22Rv1 (cell line): Measurements from ENCODE around the gene CCDC91.
"Not testable (repeated sequence)": the region's sequence is repeated elsewhere in the genome, so short reads cannot be mapped to it uniquely, and the experiment has no call there.

ENCODE experiments used
- H3K27ac ChIP-seq: fragments of 450-650 bp; 2 replicates; pipeline ENCODE4 v1.5.1; 2017
- CTCF ChIP-seq: fragments of 450-650 bp; IDR thresholded peaks from 2 replicates; pipeline ENCODE4 v1.5.1; 2017; ENCODE audit warnings: mild to moderate bottlenecking
- ZFX ChIP-seq: fragments of 450-650 bp; IDR thresholded peaks from 2 replicates; pipeline ENCODE4 v1.6.1; 2017; ENCODE audit warnings: antibody characterized with exemption, borderline replicate concordance

CCDC91 gene

DNA sequence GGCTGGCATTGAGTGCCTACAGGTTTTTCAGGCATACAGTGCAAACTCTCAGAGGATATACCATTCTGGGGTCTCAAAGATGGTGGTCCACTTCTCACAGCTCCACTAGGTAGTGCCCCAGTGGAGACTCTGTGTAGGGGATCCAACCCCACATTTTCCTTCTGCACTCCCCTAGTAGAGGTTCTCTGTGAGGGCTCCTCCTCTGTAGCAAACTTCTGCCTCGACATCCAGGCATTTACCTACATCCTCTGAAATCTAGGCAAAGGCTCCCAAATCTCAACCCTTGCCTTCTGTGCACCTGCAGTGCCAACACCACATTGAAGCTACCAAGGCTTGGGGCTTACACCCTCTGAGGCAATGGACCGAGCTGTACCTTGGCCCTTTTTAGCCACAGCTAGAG, 179.2 kb downstream of the CCDC91 start:
- H3K27ac ChIP-seq, result no peak overlapping the region
- no peak for TF ChIP-seq ZFX
- no peak for TF ChIP-seq CTCF

- TF ChIP-seq CTCF (no peak), ZFX (no peak)
- H3K27ac ChIP-seq, result no peak overlapping the region
These were observed 184.3 kb downstream of the CCDC91 start for GRCh38 chr12:28374556-28374955.

DNA sequence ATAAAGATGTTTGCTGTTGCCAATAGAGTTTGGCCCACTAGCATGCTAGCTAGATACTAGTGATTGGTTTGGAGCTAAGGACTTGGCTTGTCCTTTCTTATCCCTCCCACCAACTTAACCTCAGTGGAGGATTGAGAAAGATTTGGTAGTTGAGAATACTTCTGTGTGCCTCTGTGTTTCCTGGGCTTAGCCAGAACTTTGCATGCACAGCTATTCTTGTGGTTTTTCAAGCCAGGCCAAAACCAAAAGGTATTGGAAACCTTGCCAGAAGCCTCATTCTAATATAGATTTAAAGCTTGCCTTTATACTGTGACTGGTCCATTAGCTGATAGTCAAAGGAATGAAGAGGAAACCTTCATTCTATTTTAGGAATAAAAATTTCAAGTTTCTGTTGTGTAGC, 188.5 kb downstream of the CCDC91 start:
- peak overlapping the region; percentile 35 for H3K27ac ChIP-seq
- no peak for TF ChIP-seq ZFX
- no peak for TF ChIP-seq CTCF

- H3K27ac ChIP-seq, result not testable (repeated sequence)
These were observed 189.5 kb downstream of the CCDC91 start for GRCh38 chr12:28379779-28380178.

GRCh38 chr12:28383368-28383767, 193.1 kb downstream of the CCDC91 start:
- TF ChIP-seq ZFX (no peak), CTCF (no peak)
- no peak overlapping the region for H3K27ac ChIP-seq

DNA sequence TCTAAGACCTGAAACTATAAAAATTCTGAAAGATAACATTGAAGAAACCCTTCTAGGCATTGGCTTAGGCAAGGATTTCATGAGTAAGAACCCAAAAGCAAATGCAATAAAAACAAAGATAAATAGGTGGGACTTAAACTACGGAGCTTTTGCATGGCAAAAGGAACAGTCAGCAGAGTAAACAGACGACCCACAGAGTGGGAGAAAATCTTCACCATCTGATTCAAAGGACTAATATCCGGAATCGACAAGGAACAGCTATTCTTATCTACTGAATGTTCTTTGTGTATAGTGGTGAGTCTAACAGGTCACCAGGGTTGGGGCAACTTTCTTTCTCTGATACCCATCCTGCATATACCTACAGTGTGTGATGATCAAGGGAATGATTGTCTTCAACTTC, 198.6 kb downstream of the CCDC91 start:
- H3K27ac ChIP-seq, result no peak overlapping the region
- TF ChIP-seq ZFX (no peak), CTCF (no peak)

GRCh38 chr12:28390206-28390605, 199.9 kb downstream of the CCDC91 start:
- TF ChIP-seq CTCF (no peak), ZFX (no peak)
- no peak overlapping the region for H3K27ac ChIP-seq

DNA sequence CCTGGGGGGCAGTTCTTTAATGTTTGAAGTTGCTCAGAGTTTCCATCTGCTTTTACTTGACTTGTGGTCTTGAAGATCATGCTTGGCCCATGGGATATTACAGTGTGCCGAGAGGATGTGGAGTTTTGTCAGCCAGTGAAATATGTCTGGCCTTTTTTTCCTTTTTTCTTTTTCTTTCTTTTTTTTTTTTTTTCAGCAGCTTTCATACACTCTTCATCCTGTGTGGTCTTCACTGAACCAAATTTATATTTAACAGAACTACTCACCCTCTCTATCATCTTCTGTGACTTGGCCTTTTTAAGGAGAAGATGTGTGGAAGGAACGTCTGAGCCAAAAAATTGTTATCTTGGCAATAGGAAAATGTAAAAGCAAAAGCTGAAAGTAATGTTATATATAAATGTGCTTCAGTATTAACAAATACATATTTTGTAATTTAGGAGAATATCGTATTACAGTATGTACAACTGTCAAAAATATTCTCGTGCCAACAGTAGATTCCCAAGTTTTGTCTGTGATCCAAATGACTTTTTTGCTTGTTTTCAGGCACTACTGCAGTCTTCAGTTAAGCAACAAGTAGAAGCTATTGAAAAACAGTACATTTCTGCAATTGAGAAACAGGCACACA, 200.6 kb downstream of the CCDC91 start:
- H3K27ac ChIP-seq, result no peak overlapping the region
- no peak for TF ChIP-seq ZFX
- no peak for TF ChIP-seq CTCF
